ENCODE measurements around the gene ZNF777. TPM values are rescaled to one million over a fixed set of nuclear protein-coding genes. Genes with fewer than 3 reads are reported as not detected.

Gene ZNF777
- total and polyA plus RNA-seq, 7 experiments from 2014 or later, result 0.76 to 16.1 (median 14.0) TPM

DNA sequence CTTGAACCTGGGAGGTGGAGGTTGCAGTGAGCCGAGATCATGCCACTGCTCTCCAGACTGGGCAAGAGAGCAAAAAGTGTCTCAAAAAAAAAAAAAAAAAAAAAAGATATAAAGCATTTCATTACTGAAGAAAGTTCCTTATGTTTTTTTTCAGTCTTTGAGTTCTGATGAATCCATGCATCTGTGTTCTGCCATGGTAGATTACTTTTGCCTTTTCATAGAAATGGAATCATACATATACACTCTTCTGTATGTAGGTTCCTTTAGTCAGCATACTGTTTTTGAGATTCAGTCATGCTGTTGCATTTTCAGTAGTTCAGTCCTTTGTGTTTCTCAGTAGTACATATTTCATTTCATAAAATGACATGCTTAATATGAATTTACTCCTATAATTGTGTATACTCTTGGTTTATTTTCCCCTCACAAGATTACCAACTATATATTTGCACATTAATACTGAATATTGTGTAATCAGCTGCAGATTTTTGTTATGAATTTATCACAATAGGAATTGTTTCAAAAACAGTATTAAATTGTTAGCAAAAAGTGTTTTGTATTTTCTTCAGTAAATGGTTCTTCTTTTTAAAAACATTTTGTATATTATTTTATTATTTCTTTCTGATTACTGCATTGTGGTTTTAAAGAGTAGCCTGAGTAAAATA is 2.8 kb upstream of the ZNF777 start:
- Histone ChIP-seq H3K9me3 (ENCODE audit: control insufficient read depth in 2 of 3, low read length in 3 of 3) (no peaks in the 10 kb centered on the region), H3K27ac (ENCODE audit: low read depth, low read length) (no peak overlapping the region), H3K36me3 (ENCODE audit: control insufficient read depth in 2 of 3, insufficient read depth in 3 of 3, low read length in 3 of 3) (no peaks in the 10 kb centered on the region), H3K4me1 (ENCODE audit: control insufficient read depth in 2 of 2, insufficient read depth in 2 of 2, low read length in 2 of 2) (peaks cover under 1 to 13% of the 10 kb centered on the region in 2 donors), H3K4me3 (ENCODE audit: low read length) (no peak overlapping the region), H3K27me3 (ENCODE audit: control insufficient read depth in 2 of 2, insufficient read depth in 2 of 2, low read length in 2 of 2) (no peaks in the 10 kb centered on the region)
- CTCF ChIA-PET, result no interaction called here
- DNase-seq, result no peak
- H3K36me3 Mint-ChIP-seq, result no peaks in the 10 kb centered on the region
- peaks cover 5 to 20% (median 12%) of the 10 kb centered on the region in 7 donors for H3K4me1 Mint-ChIP-seq
- H3K9me3 Mint-ChIP-seq, result peaks cover 0 to 4% (median 0%) of the 10 kb centered on the region in 11 donors
- peaks cover 4 to 29% (median 13%) of the 10 kb centered on the region in 5 donors for H3K27me3 Mint-ChIP-seq
- intact Hi-C loops (cut with micrococcal nuclease), result loop anchor here in 1 of 2 donors (2.0 to 5.0 kb wide), 2 partner anchors 19 to 316 kb away; partner anchors contain the start of gene ZNF398
- H3K27ac Mint-ChIP-seq, result no peak overlapping the region
- no peak for ATAC-seq
- POLR2A ChIA-PET, result no interaction called here
- H3K4me3 Mint-ChIP-seq, result no peak overlapping the region

DNA sequence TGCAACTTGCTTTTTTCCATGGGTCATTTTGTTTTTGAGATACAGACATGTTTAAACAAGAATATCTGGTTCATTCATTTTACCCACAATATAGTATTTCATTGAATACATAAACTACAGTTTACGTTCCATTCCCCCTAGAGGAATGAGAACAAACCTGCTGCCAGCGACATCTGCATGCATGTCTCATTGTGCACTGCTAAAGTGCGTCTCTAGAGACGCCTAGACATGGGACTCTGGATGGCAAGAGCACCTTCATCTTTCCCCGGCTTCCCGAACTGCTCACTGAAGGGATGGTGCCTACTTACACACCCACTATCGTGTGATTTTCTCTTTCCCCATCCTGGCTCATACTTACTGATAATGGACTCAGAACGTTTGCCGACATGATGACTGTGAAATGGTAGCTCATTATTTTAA is 1.2 kb upstream of the ZNF777 start:
- Histone ChIP-seq H3K27me3 (ENCODE audit: control insufficient read depth in 2 of 2, insufficient read depth in 2 of 2, low read length in 2 of 2) (no peaks in the 10 kb centered on the region), H3K9me3 (ENCODE audit: control insufficient read depth in 2 of 3, low read length in 3 of 3) (no peaks in the 10 kb centered on the region), H3K4me1 (ENCODE audit: control insufficient read depth in 2 of 2, insufficient read depth in 2 of 2, low read length in 2 of 2) (peaks cover 4 to 16% of the 10 kb centered on the region in 2 donors), H3K4me3 (ENCODE audit: low read length) (no peak overlapping the region), H3K27ac (ENCODE audit: low read depth, low read length) (no peak overlapping the region), H3K36me3 (ENCODE audit: control insufficient read depth in 2 of 3, insufficient read depth in 3 of 3, low read length in 3 of 3) (peaks cover 0 to under 1% (median 0%) of the 10 kb centered on the region in 3 experiments)
- H3K27me3 Mint-ChIP-seq, result peaks cover 4 to 29% (median 13%) of the 10 kb centered on the region in 5 donors
- peak overlapping the region in 1 of 9 donors; percentile 28 for H3K27ac Mint-ChIP-seq
- ChIA-PET CTCF (interaction anchor here (0.7 to 1.8 kb wide), 2 partner anchors 40 to 48 kb away, joined by 4 to 8 read pairs; no protein-coding TSS in a partner anchor), POLR2A (no interaction called here)
- H3K36me3 Mint-ChIP-seq, result no peaks in the 10 kb centered on the region
- intact Hi-C loops (cut with micrococcal nuclease), result loop anchor here in 1 of 2 donors (2.0 to 5.0 kb wide), 2 partner anchors 21 to 315 kb away; partner anchors contain the start of gene ZNF398
- peaks cover 0 to 4% (median 0%) of the 10 kb centered on the region in 11 donors for H3K9me3 Mint-ChIP-seq
- ATAC-seq, result no peak
- DNase-seq, result no peak
- H3K4me3 Mint-ChIP-seq, result peak overlapping the region; percentile 8 to 87 (median 66)
- H3K4me1 Mint-ChIP-seq, result peaks cover 10 to 34% (median 24%) of the 10 kb centered on the region in 7 donors

DNA sequence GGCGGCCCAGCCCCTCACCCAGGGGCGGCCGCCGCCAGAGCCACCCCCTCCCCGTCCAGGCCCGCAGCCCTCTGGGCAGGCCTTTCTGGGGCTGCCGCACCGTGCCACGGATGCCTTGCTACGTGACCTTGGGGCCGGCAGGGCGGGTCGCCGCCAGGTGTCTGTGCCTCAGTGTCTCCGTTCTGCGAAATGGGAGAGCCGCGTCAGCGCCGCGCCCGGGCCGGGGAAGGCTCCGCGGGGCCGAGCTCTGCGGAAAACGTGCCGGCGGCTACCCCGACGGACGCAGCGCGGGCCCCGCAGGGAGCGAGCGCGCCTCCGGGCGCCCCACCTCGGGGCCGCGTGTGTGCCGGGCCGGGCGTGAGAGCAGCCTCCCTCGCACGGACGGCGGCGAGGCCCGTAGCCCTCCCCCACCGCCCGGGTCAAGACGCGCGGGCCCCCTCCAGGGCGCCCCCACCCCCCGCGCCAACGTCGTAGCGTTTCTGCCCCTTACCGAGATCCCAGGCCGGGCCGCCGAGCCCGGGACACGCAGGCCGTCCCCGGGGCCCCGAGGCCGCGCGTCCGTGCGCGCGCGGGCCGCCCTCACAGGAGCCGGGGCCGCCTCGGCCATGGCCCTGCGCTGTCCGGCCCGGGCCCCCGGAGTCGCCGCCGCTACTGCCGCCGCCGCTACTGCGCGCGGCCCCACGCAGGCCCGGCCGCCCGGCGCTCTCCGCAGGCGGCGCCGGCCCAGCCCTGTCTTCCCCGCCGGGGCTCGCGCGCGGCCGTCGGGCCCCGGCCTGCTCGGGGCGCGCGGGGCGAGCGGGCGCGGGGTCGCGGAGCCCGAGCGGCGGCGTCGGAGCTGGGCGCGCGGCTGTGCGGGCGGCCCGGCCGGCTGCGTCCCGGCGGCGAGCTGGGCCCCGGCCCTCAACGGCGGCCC is 1.1 kb downstream of the ZNF777 start:
- Histone ChIP-seq H3K36me3 (ENCODE audit: control insufficient read depth in 2 of 3, insufficient read depth in 3 of 3, low read length in 3 of 3) (peaks cover 0 to 24% (median 8%) of the 10 kb centered on the region in 3 experiments), H3K4me3 (ENCODE audit: low read length) (peak overlapping the region; percentile 35), H3K27ac (ENCODE audit: low read depth, low read length) (peak overlapping the region; percentile 34), H3K9me3 (ENCODE audit: control insufficient read depth in 2 of 3, low read length in 3 of 3) (no peaks in the 10 kb centered on the region), H3K4me1 (ENCODE audit: control insufficient read depth in 2 of 2, insufficient read depth in 2 of 2, low read length in 2 of 2) (peaks cover 4 to 16% of the 10 kb centered on the region in 2 donors), H3K27me3 (ENCODE audit: control insufficient read depth in 2 of 2, insufficient read depth in 2 of 2, low read length in 2 of 2) (no peaks in the 10 kb centered on the region)
- Mint-ChIP-seq H3K27me3 (peaks cover 4 to 23% (median 7%) of the 10 kb centered on the region in 5 donors), H3K4me3 (peak overlapping the region in 3 of 10 donors; percentile 78 to 84 (median 82)), H3K9me3 (no peaks in the 10 kb centered on the region), H3K27ac (no peak overlapping the region), H3K4me1 (peaks cover 15 to 47% (median 38%) of the 10 kb centered on the region in 7 donors), H3K36me3 (peaks cover 0 to 13% (median 4%) of the 10 kb centered on the region in 5 donors)
- DNase-seq (peak in 1 of 9 donors; percentile 52), ATAC-seq (peak; percentile 33)
- CTCF ChIA-PET, result interaction anchor here (0.8 to 2.0 kb wide), 4 partner anchors 38 to 252 kb away, joined by 3 to 5 read pairs (median 4); partner anchors contain the start of gene ZNF783
- intact Hi-C loops (cut with micrococcal nuclease), result loop anchor here (1.0 to 5.0 kb wide), 12 partner anchors 15 to 369 kb away; partner anchors contain the start of genes ZNF398 (in 2 of the 2), ZNF425 (in 2 of the 2), ZNF746 (in 2 of the 2) and ZNF783 (in 2 of the 2)
- POLR2A ChIA-PET, result interaction anchor here (0.5 to 1.8 kb wide), 12 partner anchors 7 to 1888 kb away, joined by 3 to 8 read pairs (median 3); partner anchors contain the start of genes CUL1 and ZNF783

DNA sequence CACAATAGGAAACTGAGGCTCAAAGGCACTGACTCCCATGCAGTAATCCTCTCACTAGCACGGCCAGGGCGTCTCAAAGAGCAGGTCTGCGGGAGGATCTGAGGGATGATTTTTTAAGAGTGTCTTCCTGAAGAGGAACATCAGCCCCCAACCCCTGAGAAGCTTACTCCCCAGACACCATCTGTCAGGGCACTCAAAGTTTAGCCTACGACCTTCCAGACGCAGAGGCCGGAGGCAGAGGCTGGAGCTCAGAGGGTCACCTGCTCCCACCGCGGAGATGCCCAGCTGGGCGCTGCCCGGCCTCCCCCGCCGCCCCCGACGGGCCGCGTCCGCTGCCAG is 1.7 kb downstream of the ZNF777 start:
- peak overlapping the region in 6 of 9 donors; percentile 41 to 79 (median 71) for H3K27ac Mint-ChIP-seq
- Histone ChIP-seq H3K27ac (ENCODE audit: low read depth, low read length) (peak overlapping the region; percentile 34), H3K36me3 (ENCODE audit: control insufficient read depth in 2 of 3, insufficient read depth in 3 of 3, low read length in 3 of 3) (peaks cover 0 to 30% (median 13%) of the 10 kb centered on the region in 3 experiments), H3K27me3 (ENCODE audit: control insufficient read depth in 2 of 2, insufficient read depth in 2 of 2, low read length in 2 of 2) (no peaks in the 10 kb centered on the region), H3K9me3 (ENCODE audit: control insufficient read depth in 2 of 3, low read length in 3 of 3) (no peaks in the 10 kb centered on the region), H3K4me1 (ENCODE audit: control insufficient read depth in 2 of 2, insufficient read depth in 2 of 2, low read length in 2 of 2) (peaks cover 4 to 16% of the 10 kb centered on the region in 2 donors), H3K4me3 (ENCODE audit: low read length) (peak overlapping the region; percentile 1)
- DNase-seq, result no peak
- ChIA-PET POLR2A (interaction anchor here (1.2 to 1.8 kb wide), 4 partner anchors 12 to 165 kb away, joined by 3 to 6 read pairs (median 4); no protein-coding TSS in a partner anchor), CTCF (interaction anchor here (0.6 kb wide), 1 partner anchor 347 kb away, joined by 3 read pairs; no protein-coding TSS in a partner anchor)
- H3K27me3 Mint-ChIP-seq, result peaks cover 0 to 16% (median under 1%) of the 10 kb centered on the region in 5 donors
- ATAC-seq, result no peak
- H3K9me3 Mint-ChIP-seq, result no peaks in the 10 kb centered on the region
- peaks cover 15 to 47% (median 38%) of the 10 kb centered on the region in 7 donors for H3K4me1 Mint-ChIP-seq
- peak overlapping the region; percentile 62 to 89 (median 80) for H3K4me3 Mint-ChIP-seq
- intact Hi-C loops (cut with micrococcal nuclease), result no loop called here
- peaks cover 0 to 16% (median 6%) of the 10 kb centered on the region in 5 donors for H3K36me3 Mint-ChIP-seq

DNA sequence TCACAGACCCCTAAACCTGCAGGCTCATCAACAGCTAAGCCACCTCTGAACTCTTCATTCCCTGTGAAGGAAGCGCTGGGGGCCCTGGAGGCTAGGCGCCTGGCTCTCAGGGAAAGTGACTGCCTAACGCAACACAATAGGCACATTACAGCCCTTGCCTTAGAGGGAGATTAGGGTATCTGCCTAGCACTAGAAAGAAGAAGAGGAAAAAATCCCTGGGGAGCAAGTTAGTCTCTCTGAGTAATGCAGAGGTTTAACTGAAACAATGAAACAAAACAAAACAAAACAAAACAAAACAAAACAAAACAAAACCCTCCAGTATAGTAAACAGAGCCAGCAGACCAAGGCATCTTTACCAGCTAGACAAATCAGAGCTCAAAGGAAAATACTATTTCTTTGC is 2.6 kb downstream of the ZNF777 start:
- Mint-ChIP-seq H3K27me3 (peaks cover 0 to 12% (median 0%) of the 10 kb centered on the region in 5 donors), H3K4me3 (peak overlapping the region; percentile 62 to 89 (median 80)), H3K4me1 (peaks cover 15 to 47% (median 41%) of the 10 kb centered on the region in 7 donors), H3K36me3 (peaks cover 0 to 19% (median 6%) of the 10 kb centered on the region in 5 donors), H3K9me3 (no peaks in the 10 kb centered on the region), H3K27ac (peak overlapping the region in 5 of 9 donors; percentile 28 to 79 (median 60))
- H3K27me3 ChIP-seq (ENCODE audit: control insufficient read depth in 2 of 2, insufficient read depth in 2 of 2, low read length in 2 of 2), result no peaks in the 10 kb centered on the region
- no peak overlapping the region for H3K4me3 ChIP-seq (ENCODE audit: low read length)
- no peak overlapping the region for H3K27ac ChIP-seq (ENCODE audit: low read depth, low read length)
- peaks cover 4 to 16% of the 10 kb centered on the region in 2 donors for H3K4me1 ChIP-seq (ENCODE audit: control insufficient read depth in 2 of 2, insufficient read depth in 2 of 2, low read length in 2 of 2)
- POLR2A ChIA-PET, result interaction anchor here (1.2 to 1.8 kb wide), 3 partner anchors 35 to 166 kb away, joined by 3 to 6 read pairs (median 5); no protein-coding TSS in a partner anchor
- DNase-seq (no peak), ATAC-seq (no peak)
- CTCF ChIA-PET, result interaction anchor here (1.2 kb wide), 1 partner anchor 29 kb away, joined by 3 read pairs; no protein-coding TSS in a partner anchor
- H3K9me3 ChIP-seq (ENCODE audit: control insufficient read depth in 2 of 3, low read length in 3 of 3), result no peaks in the 10 kb centered on the region
- intact Hi-C loops (cut with micrococcal nuclease), result no loop called here
- peaks cover 0 to 39% (median 13%) of the 10 kb centered on the region in 3 experiments for H3K36me3 ChIP-seq (ENCODE audit: control insufficient read depth in 2 of 3, insufficient read depth in 3 of 3, low read length in 3 of 3)

Measured in naive thymus-derived CD4-positive, alpha-beta T cell (primary cell).